H1 (cell line): Measurements from ENCODE around the gene UPF3A.

Experiments used
- CHD1 ChIP-seq: IDR thresholded peaks from 2 replicates; pipeline ENCODE4 v1.6.1; 2012; ENCODE audit warnings: low read depth, low read length, improper control_type of control experiment
- CTCF ChIP-seq, 3 experiments: IDR thresholded peaks; 1 replicate in 2 of 3; 2 replicates in 1 of 3; pipeline versions ENCODE4 v1.5.1 to v1.6.1; 2011; ENCODE audit warnings: low read length in 3 of 3, mild to moderate bottlenecking in 3 of 3, inconsistent platforms in 2 of 3, low read depth in 1 of 3, moderate library complexity in 1 of 3; ENCODE audit not compliant: insufficient read depth in 1 of 3; ENCODE audit errors: control extremely low read depth in 1 of 3
- JUND ChIP-seq: IDR thresholded peaks from 2 replicates; pipeline ENCODE4 v1.6.1; 2011; ENCODE audit warnings: mild to moderate bottlenecking, improper control_type of control experiment, low read length
- POLR2A ChIP-seq, 2 experiments: IDR thresholded peaks; 1 replicate in 1 of 2; 2 replicates in 1 of 2; pipeline ENCODE4 v1.6.1; 2011; ENCODE audit warnings: low read depth in 2 of 2, low read length in 2 of 2, mild to moderate bottlenecking in 2 of 2; ENCODE audit errors: control extremely low read depth in 1 of 2
- POLR2AphosphoS5 ChIP-seq: IDR thresholded peaks from 2 replicates; pipeline ENCODE4 v1.6.1; 2011; ENCODE audit warnings: low read depth, low read length
- TAF1 ChIP-seq: IDR thresholded peaks from 2 replicates; pipeline ENCODE4 v1.6.1; 2011; ENCODE audit warnings: mild to moderate bottlenecking, low read depth, low read length
- TCF12 ChIP-seq: IDR thresholded peaks from 2 replicates; pipeline ENCODE4 v1.6.1; 2011; ENCODE audit warnings: low read depth, mild to moderate bottlenecking, low read length

- TF ChIP-seq CTCF (IDR thresholded peaks at IDR 0.05; ENCODE audit: control extremely low read depth in 1 of 3, insufficient read depth in 1 of 3, low read depth in 1 of 3, low read length in 3 of 3): no peak
- TF ChIP-seq TAF1: no peak
- no peak for TF ChIP-seq JUND
- no peak for TF ChIP-seq POLR2AphosphoS5
- TF ChIP-seq TCF12: no peak
- no peak for TF ChIP-seq CHD1
- TF ChIP-seq POLR2A (IDR thresholded peaks at IDR 0.05; ENCODE audit: control extremely low read depth in 1 of 2, low read depth in 2 of 2, low read length in 2 of 2): no peak
These were observed 47.2 kb downstream of the UPF3A start for GRCh38 chr13:114328595-114328994.
